Measurements from ENCODE around the gene SLC25A25.
"Not testable (repeated sequence)": the region's sequence is repeated elsewhere in the genome, so short reads cannot be mapped to it uniquely, and the experiment has no call there.

The SLC25A25 gene

GRCh38 chr9:128042043-128042442 lies 26.0 kb upstream of the SLC25A25 start:
- Histone ChIP-seq H3K4me1 (ENCODE audit: insufficient read depth, low read length, poor library complexity, severe bottlenecking) (no peaks in the 10 kb centered on the region), H3K9me2 (replicated peaks; ENCODE audit: low read depth, low read length) (no peaks in the 10 kb centered on the region), H3K9ac (ENCODE audit: low read depth, low read length, poor library complexity, severe bottlenecking) (no peak overlapping the region), H3K27me3 (ENCODE audit: insufficient read depth, low read length, poor library complexity, severe bottlenecking) (no peaks in the 10 kb centered on the region), H4K20me1 (ENCODE audit: insufficient read depth, low read length, poor library complexity, severe bottlenecking) (no peaks in the 10 kb centered on the region), H3K79me2 (ENCODE audit: insufficient read depth, low read length) (no peaks in the 10 kb centered on the region), H3K4me2 (ENCODE audit: low read depth, low read length, poor library complexity, severe bottlenecking) (no peak overlapping the region), H3K4me3 (ENCODE audit: low read length, poor library complexity, severe bottlenecking) (no peak overlapping the region), H3K9me3 (ENCODE audit: insufficient read depth, low read depth, low read length) (no peaks in the 10 kb centered on the region), H3K36me3 (ENCODE audit: insufficient read depth, low read length) (no peaks in the 10 kb centered on the region), H3F3A (ENCODE audit: low read depth) (no peaks in the 10 kb centered on the region), H2AFZ (ENCODE audit: low read length) (no peak overlapping the region)
- no peak for TF ChIP-seq CTCF (conservative IDR thresholded peaks at IDR 0.05; ENCODE audit: low read length)
- TF ChIP-seq EZH2phosphoT487 (IDR thresholded peaks at IDR 0.05; ENCODE audit: borderline replicate concordance), result no peak

- Histone ChIP-seq H3K27me3 (ENCODE audit: insufficient read depth, low read length, poor library complexity, severe bottlenecking) (no peaks in the 10 kb centered on the region), H3K9me3 (ENCODE audit: insufficient read depth, low read depth, low read length) (no peaks in the 10 kb centered on the region), H3K9me2 (replicated peaks; ENCODE audit: low read depth, low read length) (no peaks in the 10 kb centered on the region), H4K20me1 (ENCODE audit: insufficient read depth, low read length, poor library complexity, severe bottlenecking) (no peaks in the 10 kb centered on the region), H2AFZ (ENCODE audit: low read length) (no peak overlapping the region), H3K4me2 (ENCODE audit: low read depth, low read length, poor library complexity, severe bottlenecking) (no peak overlapping the region), H3K36me3 (ENCODE audit: insufficient read depth, low read length) (no peaks in the 10 kb centered on the region), H3K79me2 (ENCODE audit: insufficient read depth, low read length) (no peaks in the 10 kb centered on the region), H3K4me1 (ENCODE audit: insufficient read depth, low read length, poor library complexity, severe bottlenecking) (no peaks in the 10 kb centered on the region), H3F3A (ENCODE audit: low read depth) (no peaks in the 10 kb centered on the region), H3K4me3 (ENCODE audit: low read length, poor library complexity, severe bottlenecking) (no peak overlapping the region), H3K9ac (ENCODE audit: low read depth, low read length, poor library complexity, severe bottlenecking) (no peak overlapping the region)
- TF ChIP-seq CTCF (conservative IDR thresholded peaks at IDR 0.05; ENCODE audit: low read length), result no peak
- no peak for TF ChIP-seq EZH2phosphoT487 (IDR thresholded peaks at IDR 0.05; ENCODE audit: borderline replicate concordance)
Observed at GRCh38 chr9:128043467-128043868, 24.6 kb upstream of the SLC25A25 start.

- not testable (repeated sequence) for H3K9me2 ChIP-seq (replicated peaks; ENCODE audit: low read depth, low read length); H3K36me3 ChIP-seq (ENCODE audit: insufficient read depth, low read length); H2AFZ ChIP-seq (ENCODE audit: low read length); H3K9ac ChIP-seq (ENCODE audit: low read depth, low read length, poor library complexity, severe bottlenecking); H3K4me1 ChIP-seq (ENCODE audit: insufficient read depth, low read length, poor library complexity, severe bottlenecking); H3K79me2 ChIP-seq (ENCODE audit: insufficient read depth, low read length); H3K4me2 ChIP-seq (ENCODE audit: low read depth, low read length, poor library complexity, severe bottlenecking); H3K4me3 ChIP-seq (ENCODE audit: low read length, poor library complexity, severe bottlenecking); H3F3A ChIP-seq (ENCODE audit: low read depth); H3K9me3 ChIP-seq (ENCODE audit: insufficient read depth, low read depth, low read length); H4K20me1 ChIP-seq (ENCODE audit: insufficient read depth, low read length, poor library complexity, severe bottlenecking); H3K27me3 ChIP-seq (ENCODE audit: insufficient read depth, low read length, poor library complexity, severe bottlenecking)
Observed at GRCh38 chr9:128045409-128045808, 22.6 kb upstream of the SLC25A25 start.

- Histone ChIP-seq H4K20me1 (ENCODE audit: insufficient read depth, low read length, poor library complexity, severe bottlenecking) (no peaks in the 10 kb centered on the region), H3K27me3 (ENCODE audit: insufficient read depth, low read length, poor library complexity, severe bottlenecking) (no peaks in the 10 kb centered on the region), H3K4me1 (ENCODE audit: insufficient read depth, low read length, poor library complexity, severe bottlenecking) (no peaks in the 10 kb centered on the region), H3F3A (ENCODE audit: low read depth) (no peaks in the 10 kb centered on the region), H3K9me3 (ENCODE audit: insufficient read depth, low read depth, low read length) (no peaks in the 10 kb centered on the region), H2AFZ (ENCODE audit: low read length) (no peak overlapping the region), H3K36me3 (ENCODE audit: insufficient read depth, low read length) (no peaks in the 10 kb centered on the region), H3K9ac (ENCODE audit: low read depth, low read length, poor library complexity, severe bottlenecking) (no peak overlapping the region), H3K4me2 (ENCODE audit: low read depth, low read length, poor library complexity, severe bottlenecking) (no peak overlapping the region), H3K4me3 (ENCODE audit: low read length, poor library complexity, severe bottlenecking) (no peak overlapping the region), H3K9me2 (replicated peaks; ENCODE audit: low read depth, low read length) (no peaks in the 10 kb centered on the region), H3K79me2 (ENCODE audit: insufficient read depth, low read length) (no peaks in the 10 kb centered on the region)
- TF ChIP-seq EZH2phosphoT487 (IDR thresholded peaks at IDR 0.05; ENCODE audit: borderline replicate concordance) (no peak), CTCF (conservative IDR thresholded peaks at IDR 0.05; ENCODE audit: low read length) (no peak)
Observed at GRCh38 chr9:128045831-128046230, 22.2 kb upstream of the SLC25A25 start.

Data from Loucy (cell line).